ENCODE results near the gene HDLBP. TPM values are rescaled to one million over a fixed set of nuclear protein-coding genes. Genes with fewer than 3 reads are reported as not detected.

The HDLBP gene
- polyA plus RNA-seq, 3 donors, result 50.4 to 73.1 (median 69.9) TPM

GRCh38 chr2:241214209-241214608 is 101.3 kb downstream of the HDLBP start:
- peaks cover 8 to 13% of the 10 kb centered on the region in 2 donors for H3K4me1 ChIP-seq (ENCODE audit: control insufficient read depth in 1 of 2, insufficient read depth in 2 of 2, low read length in 2 of 2)
- no peaks in the 10 kb centered on the region for H4K20me1 ChIP-seq (ENCODE audit: insufficient read depth, low read length)
- no peaks in the 10 kb centered on the region for H3K79me2 ChIP-seq (ENCODE audit: insufficient read depth, low read length)
- H3K9me3 Mint-ChIP-seq, result peaks cover 0 to 3% (median 0%) of the 10 kb centered on the region in 7 donors
- H3K36me3 Mint-ChIP-seq, result no peaks in the 10 kb centered on the region
- no peak for TF ChIP-seq CTCF (IDR thresholded peaks at IDR 0.05)
- H3K27me3 ChIP-seq (ENCODE audit: control insufficient read depth in 2 of 2, insufficient read depth in 2 of 2, low read length in 2 of 2), result peaks cover 4 to 21% of the 10 kb centered on the region in 2 donors
- no peak overlapping the region for H3K9ac ChIP-seq (ENCODE audit: insufficient read depth, low read length, poor library complexity, severe bottlenecking)
- H3K27ac Mint-ChIP-seq, result no peak overlapping the region
- H3K4me3 ChIP-seq (replicated peaks in 1 of 3; ENCODE audit: low read depth in 2 of 3, low read length in 3 of 3), result no peak overlapping the region
- no peak overlapping the region for H3K4me3 Mint-ChIP-seq
- DNase-seq, result no peak
- H2AFZ ChIP-seq (ENCODE audit: insufficient read depth, low read depth, low read length, poor library complexity, severe bottlenecking), result no peak overlapping the region
- peaks cover 28 to 46% (median 33%) of the 10 kb centered on the region in 3 donors for H3K27me3 Mint-ChIP-seq (ENCODE audit: low read depth in 3 of 3)
- intact Hi-C loops (cut with micrococcal nuclease), result no loop called here
- no peaks in the 10 kb centered on the region for H3K36me3 ChIP-seq (replicated peaks in 1 of 2; ENCODE audit: control insufficient read depth in 1 of 2, insufficient read depth in 2 of 2, low read length in 2 of 2)
- no peaks in the 10 kb centered on the region for H3K9me3 ChIP-seq (replicated peaks in 1 of 2; ENCODE audit: control insufficient read depth in 1 of 2, insufficient read depth in 1 of 2, low read length in 2 of 2)
- peaks cover 12% of the 10 kb centered on the region for H3K4me1 Mint-ChIP-seq
- H3K27ac ChIP-seq (ENCODE audit: low read depth in 1 of 2, low read length in 2 of 2), result no peak overlapping the region
- no peak overlapping the region for H3K4me2 ChIP-seq (replicated peaks; ENCODE audit: extremely low read depth, low read length, poor library complexity, severe bottlenecking)
- WGBS (ENCODE audit: insufficient coverage), result 77% methylated on average over 7 of the region's 10 CpGs

- WGBS (ENCODE audit: insufficient coverage), result 82% methylated on average over 7 of the region's 7 CpGs
- H2AFZ ChIP-seq (ENCODE audit: insufficient read depth, low read depth, low read length, poor library complexity, severe bottlenecking), result no peak overlapping the region
- DNase-seq, result no peak
- H3K27me3 ChIP-seq (ENCODE audit: control insufficient read depth in 2 of 2, insufficient read depth in 2 of 2, low read length in 2 of 2), result peaks cover 0 to 15% of the 10 kb centered on the region in 2 donors
- peaks cover 22 to 39% (median 30%) of the 10 kb centered on the region in 3 donors for H3K27me3 Mint-ChIP-seq (ENCODE audit: low read depth in 3 of 3)
- intact Hi-C loops (cut with micrococcal nuclease), result no loop called here
- H3K79me2 ChIP-seq (ENCODE audit: insufficient read depth, low read length), result no peaks in the 10 kb centered on the region
- H4K20me1 ChIP-seq (ENCODE audit: insufficient read depth, low read length), result no peaks in the 10 kb centered on the region
- H3K4me3 Mint-ChIP-seq, result no peak overlapping the region
- no peak overlapping the region for H3K9ac ChIP-seq (ENCODE audit: insufficient read depth, low read length, poor library complexity, severe bottlenecking)
- no peak overlapping the region for H3K4me3 ChIP-seq (replicated peaks in 1 of 3; ENCODE audit: low read depth in 2 of 3, low read length in 3 of 3)
- H3K27ac ChIP-seq (ENCODE audit: low read depth in 1 of 2, low read length in 2 of 2), result no peak overlapping the region
- peaks cover 0 to 3% (median 0%) of the 10 kb centered on the region in 7 donors for H3K9me3 Mint-ChIP-seq
- H3K36me3 ChIP-seq (replicated peaks in 1 of 2; ENCODE audit: control insufficient read depth in 1 of 2, insufficient read depth in 2 of 2, low read length in 2 of 2), result no peaks in the 10 kb centered on the region
- H3K4me2 ChIP-seq (replicated peaks; ENCODE audit: extremely low read depth, low read length, poor library complexity, severe bottlenecking), result no peak overlapping the region
- no peak overlapping the region for H3K27ac Mint-ChIP-seq
- H3K4me1 Mint-ChIP-seq, result peaks cover 5% of the 10 kb centered on the region
- no peaks in the 10 kb centered on the region for H3K36me3 Mint-ChIP-seq
- no peaks in the 10 kb centered on the region for H3K9me3 ChIP-seq (replicated peaks in 1 of 2; ENCODE audit: control insufficient read depth in 1 of 2, insufficient read depth in 1 of 2, low read length in 2 of 2)
- H3K4me1 ChIP-seq (ENCODE audit: control insufficient read depth in 1 of 2, insufficient read depth in 2 of 2, low read length in 2 of 2), result peaks cover 2 to 7% of the 10 kb centered on the region in 2 donors
- no peak for TF ChIP-seq CTCF (IDR thresholded peaks at IDR 0.05)
Observed at GRCh38 chr2:241213567-241213966, 101.9 kb downstream of the HDLBP start.
